ENCODE measurements around the gene ACADM. TPM values are rescaled to one million over a fixed set of nuclear protein-coding genes. Genes with fewer than 3 reads are reported as not detected.

Gene ACADM
- total RNA-seq (2022; extraction: Qiagen RNA extraction; ENCODE audit: low read depth): 24.9 to 37.5 TPM (median 31.6 TPM) in 5 replicates

GRCh38 chr1:75724472-75725022, at the start of gene ACADM:
TSS of gene ACADM (plus strand) at chr1:75724709. CDS start at chr1:75724788, 79 bp downstream.

GRCh38 chr1:75785983-75786853, 61.7 kb downstream of the ACADM start, which contains the start of gene RABGGTB:
TSS of gene RABGGTB (plus strand) at chr1:75786256. CDS start at chr1:75786272, 16 bp downstream.

GRCh38 chr1:75796376-75797272, 72.1 kb downstream of the ACADM start, which contains the start of gene MSH4:
TSS of gene MSH4 (plus strand) at chr1:75796882. CDS start at chr1:75796986, 104 bp downstream.

Other genes starting within 250 kb of the ACADM start
- 0.03 to 0.07 TPM (median 0.05 TPM) in 4 of 5 replicates, not detected in the other for gene SLC44A5, start 113.6 kb upstream of the ACADM start, total RNA-seq (2022; extraction: Qiagen RNA extraction; ENCODE audit: low read depth)
- 66.2 to 92.6 TPM (median 71.4 TPM) in 5 replicates for gene RABGGTB, start 61.5 kb downstream of the ACADM start, total RNA-seq (2022; extraction: Qiagen RNA extraction; ENCODE audit: low read depth)
- gene MSH4, start 72.2 kb downstream of the ACADM start, total RNA-seq (2022; extraction: Qiagen RNA extraction; ENCODE audit: low read depth): not detected in 5 replicates
- gene ASB17, start 207.7 kb downstream of the ACADM start, total RNA-seq (2022; extraction: Qiagen RNA extraction; ENCODE audit: low read depth): not detected in 5 replicates

All from A549 treated with GW870086 at 1 μM for 4 hours (cell line).